Lower leg skin (tissue), 3 donors: ENCODE data around the gene TP53RK.

Experiments
- POLR2A ChIP-seq, 2 donors: fragments of 450-650 bp; IDR thresholded peaks; one replicate each; pipeline ENCODE4 v1.6.1; 2016 to 2017; ENCODE audit warnings: antibody characterized with exemption in 2 of 2, mild to moderate bottlenecking in 1 of 2, moderate library complexity in 1 of 2
- TF ChIP-seq, protein P1 (sequence below), 3 donors: fragments of 450-650 bp; IDR thresholded peaks; one replicate each; pipeline ENCODE4 v1.5.1; 2016; ENCODE audit warnings: antibody characterized with exemption in 3 of 3, mild to moderate bottlenecking in 3 of 3, moderate library complexity in 2 of 3

- TF ChIP-seq, protein P1, sequence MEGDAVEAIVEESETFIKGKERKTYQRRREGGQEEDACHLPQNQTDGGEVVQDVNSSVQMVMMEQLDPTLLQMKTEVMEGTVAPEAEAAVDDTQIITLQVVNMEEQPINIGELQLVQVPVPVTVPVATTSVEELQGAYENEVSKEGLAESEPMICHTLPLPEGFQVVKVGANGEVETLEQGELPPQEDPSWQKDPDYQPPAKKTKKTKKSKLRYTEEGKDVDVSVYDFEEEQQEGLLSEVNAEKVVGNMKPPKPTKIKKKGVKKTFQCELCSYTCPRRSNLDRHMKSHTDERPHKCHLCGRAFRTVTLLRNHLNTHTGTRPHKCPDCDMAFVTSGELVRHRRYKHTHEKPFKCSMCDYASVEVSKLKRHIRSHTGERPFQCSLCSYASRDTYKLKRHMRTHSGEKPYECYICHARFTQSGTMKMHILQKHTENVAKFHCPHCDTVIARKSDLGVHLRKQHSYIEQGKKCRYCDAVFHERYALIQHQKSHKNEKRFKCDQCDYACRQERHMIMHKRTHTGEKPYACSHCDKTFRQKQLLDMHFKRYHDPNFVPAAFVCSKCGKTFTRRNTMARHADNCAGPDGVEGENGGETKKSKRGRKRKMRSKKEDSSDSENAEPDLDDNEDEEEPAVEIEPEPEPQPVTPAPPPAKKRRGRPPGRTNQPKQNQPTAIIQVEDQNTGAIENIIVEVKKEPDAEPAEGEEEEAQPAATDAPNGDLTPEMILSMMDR (IDR thresholded peaks at IDR 0.05) = no peak
- no peak for TF ChIP-seq POLR2A (IDR thresholded peaks at IDR 0.05)
Observed at GRCh38 chr20:46702447-46703203, 13.4 kb upstream of the TP53RK start.
